Measurements from ENCODE around the gene PLCXD1. TPM values are rescaled to one million over a fixed set of nuclear protein-coding genes. Genes with fewer than 3 reads are reported as not detected.

The PLCXD1 gene
- total RNA-seq, 1 experiment from 2014 or later: 8.7 TPM

- no TSS peak for BruUV-seq (replicated peaks)
- CTCF ChIA-PET: no interaction called here
- TF ChIP-seq EZH2 (IDR thresholded peaks at IDR 0.05; ENCODE audit: low read depth): no peak
- TF ChIP-seq CTCF (conservative IDR thresholded peaks at IDR 0.05): no peak
Measured at GRCh38 chrX:258291-259040, 22.7 kb upstream of the PLCXD1 start.

GRCh38 chrX:259692-260355, 21.4 kb upstream of the PLCXD1 start:
- BruUV-seq (replicated peaks): no TSS peak

More at GRCh38 chrX:258291-259040, 22.7 kb upstream of the PLCXD1 start:
- Histone ChIP-seq H3K27me3 (ENCODE audit: insufficient read depth, low read depth) (no peaks in the 10 kb centered on the region), H3K36me3 (ENCODE audit: low read depth) (no peaks in the 10 kb centered on the region), H4K20me1 (ENCODE audit: insufficient read depth) (no peaks in the 10 kb centered on the region), H3K4me2 (no peak overlapping the region), H3K27ac (no peak overlapping the region), H3K4me1 (replicated peaks; ENCODE audit: insufficient read depth) (peaks cover 22% of the 10 kb centered on the region), H3K4me3 (no peak overlapping the region), H2AFZ (no peak overlapping the region), H3F3A (ENCODE audit: insufficient read depth, low read depth) (peaks cover 14% of the 10 kb centered on the region; the same call in 1 of the 2 replicates), H3K79me2 (ENCODE audit: low read depth) (no peaks in the 10 kb centered on the region), H3K9me2 (ENCODE audit: insufficient read depth) (no peaks in the 10 kb centered on the region), H3K9me3 (ENCODE audit: insufficient read depth, low read depth) (no peaks in the 10 kb centered on the region)
- intact Hi-C loops (cut with micrococcal nuclease; ENCODE audit: unreplicated experiment): no loop called here
- DNase-seq: no peak
- POLR2A ChIA-PET (ENCODE audit: unreplicated experiment): no interaction called here

More at GRCh38 chrX:259692-260355, 21.4 kb upstream of the PLCXD1 start:
- peak in 1 of 2 experiments; percentile 59 for DNase-seq
- H3K4me3 ChIP-seq: peak overlapping the region; percentile 17; the same call in 1 of the 2 replicates
- peak overlapping the region; percentile 59; the same call in 1 of the 2 replicates for H2AFZ ChIP-seq
- CTCF ChIA-PET: no interaction called here
- no peaks in the 10 kb centered on the region for H3K9me3 ChIP-seq (ENCODE audit: insufficient read depth, low read depth)
- intact Hi-C loops (cut with micrococcal nuclease; ENCODE audit: unreplicated experiment): no loop called here
- H3K36me3 ChIP-seq (ENCODE audit: low read depth): no peaks in the 10 kb centered on the region
- H3K9me2 ChIP-seq (ENCODE audit: insufficient read depth): no peaks in the 10 kb centered on the region
- H3K4me1 ChIP-seq (replicated peaks; ENCODE audit: insufficient read depth): peaks cover 22% of the 10 kb centered on the region
- 0 out of 2 replicates have a peak overlapping the region, but pooled peaks have one; percentile 18 for H3K27ac ChIP-seq
- TF ChIP-seq CTCF (conservative IDR thresholded peaks at IDR 0.05): no peak
- TF ChIP-seq EZH2 (IDR thresholded peaks at IDR 0.05; ENCODE audit: low read depth): no peak
- POLR2A ChIA-PET (ENCODE audit: unreplicated experiment): no interaction called here
- H3K4me2 ChIP-seq: peak overlapping the region; percentile 81
- no peaks in the 10 kb centered on the region for H3K79me2 ChIP-seq (ENCODE audit: low read depth)
- peaks cover 14% of the 10 kb centered on the region; the same call in 1 of the 2 replicates for H3F3A ChIP-seq (ENCODE audit: insufficient read depth, low read depth)
- H3K27me3 ChIP-seq (ENCODE audit: insufficient read depth, low read depth): no peaks in the 10 kb centered on the region
- H4K20me1 ChIP-seq (ENCODE audit: insufficient read depth): no peaks in the 10 kb centered on the region
